HCT116 (cell line): ENCODE results near the gene MEDAG. TPM values are rescaled to one million over a fixed set of nuclear protein-coding genes. Genes with fewer than 3 reads are reported as not detected.

Source experiments
- ATAC-seq: fragments of 200-7000 bp; cut with Tn5 transposase; 2 replicates; pipeline ENCODE4 v1.9.1; 2020; ENCODE audit warnings: mild to moderate bottlenecking, moderate library complexity
- BruUV-seq: library from RNA; stranded (reverse); fragments of 400-500 nt; replicated peaks from 2 replicates; lab custom pipeline; 2021; lab: Mats Ljungman, UMichigan
- CTCF ChIA-PET: fragments of 300-600 bp; sonication (Branson Sonifier 250); formaldehyde crosslinking; loops from one replicate; lab custom pipeline; 2021; ENCODE audit warnings: antibody characterized with exemption; lab: Charles Lee
- POLR2A ChIA-PET: fragments of 300-600, 350-600 bp; sonication (Branson Sonifier 250); formaldehyde crosslinking; loops from one replicate; lab custom pipeline; 2021; ENCODE audit warnings: antibody characterized with exemption; lab: Charles Lee
- RAD21 ChIA-PET, 2 experiments: fragments of 300-600 bp; sonication (Branson Sonifier 250); formaldehyde crosslinking; loops; one replicate each; lab custom pipeline; 2023; ENCODE audit warnings: low total read pairs in 2 of 2; ENCODE audit not compliant: uncharacterized antibody in 2 of 2, unreplicated experiment in 2 of 2, low non-redundant PET in 1 of 2; lab: Charles Lee
- DNase-seq: peaks from one replicate; pipeline ENCODE4 v3.0.0-alpha.2; 2010; ENCODE audit warnings: low read depth, low spot score
- H2AFZ ChIP-seq: fragments of 200-600 bp; shearing (Covaris generic), sonication (generic); 2 replicates; pipeline ENCODE4 v1.6.1; 2017; ENCODE audit warnings: low read depth, mixed run types, mixed read lengths, antibody characterized with exemption, low read length; ENCODE audit not compliant: poor library complexity, severe bottlenecking
- H3K27ac ChIP-seq: 2 replicates; pipeline ENCODE4 v1.5.1; 2012; ENCODE audit warnings: low read depth, low read length
- H3K27me3 ChIP-seq: fragments of 200-600 bp; sonication (generic); 2 replicates; pipeline ENCODE4 v1.6.1; 2016; ENCODE audit warnings: mixed run types, low read length, mixed read lengths; ENCODE audit not compliant: insufficient read depth
- H3K36me3 ChIP-seq, 2 experiments: fragments of 200-500 bp in 1 of 2; fragments of 200-600 bp in 1 of 2; sonication (Bioruptor generic) in 1 of 2; sonication (generic) in 1 of 2; 2 replicates each; pipeline versions ENCODE4 v1.5.1 to v1.6.1; 2014 to 2016; ENCODE audit warnings: low read length in 2 of 2, inconsistent platforms in 1 of 2, mixed read lengths in 1 of 2, mixed run types in 1 of 2; ENCODE audit not compliant: insufficient read depth in 2 of 2, control insufficient read depth in 1 of 2
- H3K4me1 ChIP-seq, 2 experiments: fragments of 200-600 bp in 1 of 2; sonication (generic) in 1 of 2; 2 replicates each; pipeline versions ENCODE4 v1.5.1 to v1.6.1; 2012 to 2017; ENCODE audit warnings: low read length in 2 of 2, inconsistent platforms in 1 of 2, mild to moderate bottlenecking in 1 of 2, mixed read lengths in 1 of 2, mixed run types in 1 of 2, moderate library complexity in 1 of 2; ENCODE audit not compliant: insufficient read depth in 2 of 2, control insufficient read depth in 1 of 2
- H3K4me2 ChIP-seq: fragments of 200-600 bp; sonication (generic); 2 replicates; pipeline ENCODE4 v1.6.1; 2017; ENCODE audit warnings: mixed run types, low read length, mixed read lengths
- H3K4me3 ChIP-seq, 2 experiments: fragments of 200-600 bp in 1 of 2; sonication (generic) in 1 of 2; replicated peaks in 1 of 2; 2 replicates each; pipeline ENCODE4 v1.5.1; 2011 to 2016; ENCODE audit warnings: low read length in 2 of 2, control low read depth in 1 of 2, low read depth in 1 of 2, mild to moderate bottlenecking in 1 of 2, mixed read lengths in 1 of 2, mixed run types in 1 of 2
- H3K79me2 ChIP-seq: fragments of 200-600 bp; sonication (generic); 2 replicates; pipeline ENCODE4 v1.6.1; 2017; ENCODE audit warnings: mild to moderate bottlenecking, mixed run types, low read length, moderate library complexity, mixed read lengths; ENCODE audit not compliant: insufficient read depth
- H3K9ac ChIP-seq: fragments of 200-600 bp; sonication (generic); 2 replicates; pipeline ENCODE4 v1.6.1; 2016; ENCODE audit warnings: low read length, mixed read lengths
- H3K9me2 ChIP-seq: fragments of 200-600 bp; sonication (generic), shearing (Covaris generic); 2 replicates; pipeline ENCODE4 v1.6.1; 2017; ENCODE audit warnings: mixed run types, mild to moderate bottlenecking, moderate library complexity; ENCODE audit not compliant: insufficient read depth
- H3K9me3 ChIP-seq, 2 experiments: fragments of 200-500 bp in 1 of 2; fragments of 200-600 bp in 1 of 2; sonication (Bioruptor generic) in 1 of 2; sonication (generic) in 1 of 2; 2 replicates each; pipeline ENCODE4 v1.6.1; 2014 to 2017; ENCODE audit warnings: low read length in 2 of 2, mixed read lengths in 2 of 2, inconsistent platforms in 1 of 2, low read depth in 1 of 2, mild to moderate bottlenecking in 1 of 2, mixed run types in 1 of 2, moderate library complexity in 1 of 2; ENCODE audit not compliant: control insufficient read depth in 1 of 2, insufficient read depth in 1 of 2
- H4K20me1 ChIP-seq: fragments of 200-600 bp; sonication (generic), shearing (Covaris generic); 2 replicates; pipeline ENCODE4 v1.6.1; 2017; ENCODE audit warnings: mixed run types, mild to moderate bottlenecking, moderate library complexity; ENCODE audit not compliant: insufficient read depth
- EZH2 ChIP-seq: fragments of 200-600 bp; sonication (generic); IDR thresholded peaks from 2 replicates; pipeline ENCODE4 v1.6.1; 2017; ENCODE audit warnings: antibody characterized with exemption, mixed run types
- MAX ChIP-seq: IDR thresholded peaks from 2 replicates; pipeline ENCODE4 v1.6.1; 2012
- SRF ChIP-seq: IDR thresholded peaks from 2 replicates; pipeline ENCODE4 v1.6.1; 2012; ENCODE audit warnings: low read depth
- TCF7L2 ChIP-seq: IDR thresholded peaks from 2 replicates; pipeline ENCODE4 v1.7.0; 2011; ENCODE audit warnings: borderline replicate concordance, inconsistent platforms; ENCODE audit not compliant: insufficient read depth, insufficient read length; ENCODE audit errors: extremely low read depth
- ZBTB33 ChIP-seq: IDR thresholded peaks from 2 replicates; pipeline ENCODE4 v1.6.1; 2011; ENCODE audit warnings: mild to moderate bottlenecking, low read length, moderate library complexity; ENCODE audit not compliant: insufficient replicate concordance; ENCODE audit errors: extremely low read depth
- ZFX ChIP-seq: fragments of 450-650 bp; IDR thresholded peaks from 2 replicates; pipeline ENCODE4 v1.6.1; 2017
- intact Hi-C: fragments of 100-400 bp; cut with micrococcal nuclease; formaldehyde crosslinking; loops from 2 replicates; pipeline ENCODE4 v1.10.0; 2022
- total RNA-seq: library from RNA; stranded (reverse); gene quantifications from one replicate; pipeline ENCODE4 v1.2.1, GENCODE V29; 2021; ENCODE audit not compliant: unreplicated experiment

The MEDAG gene
- total RNA-seq, 1 experiment from 2014 or later = not detected

GRCh38 chr13:30923418-30923817 lies 17.3 kb downstream of the MEDAG start:
- no TSS peak for BruUV-seq

More at GRCh38 chr13:30923418-30923817, 17.3 kb downstream of the MEDAG start:
- ChIA-PET CTCF (no interaction called here), RAD21 (no interaction called here), POLR2A (no interaction called here)
- Histone ChIP-seq H3K4me2 (no peak overlapping the region), H3K4me3 (no peak overlapping the region), H3K4me1 (no peaks in the 10 kb centered on the region), H3K27ac (no peak overlapping the region), H3K9ac (no peak overlapping the region), H3K36me3 (no peaks in the 10 kb centered on the region), H3K9me3 (no peaks in the 10 kb centered on the region), H3K79me2 (no peaks in the 10 kb centered on the region), H2AFZ (no peak overlapping the region), H3K9me2 (no peaks in the 10 kb centered on the region), H3K27me3 (peaks cover 3% of the 10 kb centered on the region; the same call in 1 of the 2 replicates), H4K20me1 (no peaks in the 10 kb centered on the region)
- no peak for TF ChIP-seq MAX
- TF ChIP-seq ZFX = no peak
- no peak for TF ChIP-seq TCF7L2
- no peak for TF ChIP-seq ZBTB33
- no peak for TF ChIP-seq SRF
- TF ChIP-seq EZH2 = no peak
- intact Hi-C loops = loop anchor here (10.0 kb wide), 1 partner anchor 61 kb away; no protein-coding TSS in a partner anchor
- no peak for DNase-seq
- no peak for ATAC-seq
